GM21360 (cell line): ENCODE measurements around the gene RASSF10.

Source experiments
- ATAC-seq: cut with Tn5 transposase; IDR thresholded peaks from one replicate; pipeline ENCODE4 v1.9.1; 2021; ENCODE audit warnings: mild to moderate bottlenecking, moderate library complexity; ENCODE audit not compliant: unreplicated experiment

Gene RASSF10

DNA sequence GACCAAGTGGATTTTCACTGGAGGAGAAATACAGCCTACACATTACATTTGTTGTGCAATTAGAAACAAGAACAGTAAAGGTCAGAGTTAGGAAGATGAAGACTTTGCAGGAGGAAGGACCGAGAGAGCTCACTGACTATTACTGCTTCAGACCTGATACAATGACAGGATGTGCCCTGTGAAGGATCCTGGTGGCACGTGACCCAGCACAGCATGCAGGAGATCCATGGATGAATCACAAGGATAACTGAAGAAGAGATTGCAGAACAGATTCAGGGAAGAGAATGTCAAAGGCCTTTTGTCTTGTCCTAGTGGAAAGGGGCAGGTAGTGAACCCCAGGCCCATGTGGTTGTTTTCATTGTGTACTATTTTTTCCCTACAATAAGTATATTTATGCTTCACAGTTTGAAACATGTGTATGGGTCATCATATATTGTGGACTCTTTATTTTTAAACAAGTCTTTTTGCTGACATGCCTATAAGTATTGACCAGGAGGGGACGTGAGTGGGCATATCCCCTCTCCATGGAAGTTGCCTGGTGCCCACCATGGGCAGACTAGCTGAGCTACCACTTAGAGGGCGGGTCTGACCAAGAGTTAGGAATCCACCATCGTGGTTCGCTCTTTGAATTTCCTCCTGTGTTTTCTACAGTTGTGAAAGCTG is 44.3 kb downstream of the RASSF10 start:
- ATAC-seq, result no peak

DNA sequence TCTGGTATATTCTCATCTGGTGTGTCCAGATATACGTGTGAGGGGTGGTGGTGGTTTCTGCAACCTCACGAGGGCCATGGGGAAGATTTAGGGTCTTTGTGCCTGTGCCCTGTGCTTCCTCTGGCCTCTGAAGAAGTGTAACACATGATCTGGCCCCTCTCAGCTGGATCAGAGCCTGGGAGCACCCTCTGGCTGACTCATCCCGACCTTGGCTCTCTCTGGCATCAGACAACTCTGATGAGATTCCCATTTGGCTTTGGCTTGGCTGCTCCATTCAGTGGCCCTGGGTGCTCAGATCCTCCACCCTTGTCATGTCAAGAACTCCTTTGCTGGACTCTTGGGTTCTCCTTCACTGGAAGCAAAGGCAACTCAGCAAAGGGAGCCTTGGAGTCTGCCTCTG is 45.2 kb downstream of the RASSF10 start:
- no peak for ATAC-seq

DNA sequence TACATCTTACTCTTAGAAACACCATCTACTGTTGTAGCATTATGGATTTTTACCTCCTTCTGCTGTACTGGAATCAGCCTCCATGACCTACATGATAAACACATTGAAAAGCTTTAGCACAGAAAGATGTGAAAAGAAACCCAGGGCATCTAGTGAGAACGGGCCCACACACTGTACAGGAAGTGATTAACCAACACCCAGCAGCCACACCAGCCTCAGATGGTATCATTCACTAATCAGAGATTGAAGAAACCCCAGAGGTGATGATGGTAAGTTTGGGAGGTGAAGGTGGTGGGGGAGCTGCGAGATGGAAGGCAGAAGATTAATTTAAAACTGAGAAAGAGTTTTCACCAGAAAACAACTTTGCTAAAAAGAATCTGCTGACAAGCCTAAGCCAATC is 46.1 kb downstream of the RASSF10 start:
- no peak for ATAC-seq

DNA sequence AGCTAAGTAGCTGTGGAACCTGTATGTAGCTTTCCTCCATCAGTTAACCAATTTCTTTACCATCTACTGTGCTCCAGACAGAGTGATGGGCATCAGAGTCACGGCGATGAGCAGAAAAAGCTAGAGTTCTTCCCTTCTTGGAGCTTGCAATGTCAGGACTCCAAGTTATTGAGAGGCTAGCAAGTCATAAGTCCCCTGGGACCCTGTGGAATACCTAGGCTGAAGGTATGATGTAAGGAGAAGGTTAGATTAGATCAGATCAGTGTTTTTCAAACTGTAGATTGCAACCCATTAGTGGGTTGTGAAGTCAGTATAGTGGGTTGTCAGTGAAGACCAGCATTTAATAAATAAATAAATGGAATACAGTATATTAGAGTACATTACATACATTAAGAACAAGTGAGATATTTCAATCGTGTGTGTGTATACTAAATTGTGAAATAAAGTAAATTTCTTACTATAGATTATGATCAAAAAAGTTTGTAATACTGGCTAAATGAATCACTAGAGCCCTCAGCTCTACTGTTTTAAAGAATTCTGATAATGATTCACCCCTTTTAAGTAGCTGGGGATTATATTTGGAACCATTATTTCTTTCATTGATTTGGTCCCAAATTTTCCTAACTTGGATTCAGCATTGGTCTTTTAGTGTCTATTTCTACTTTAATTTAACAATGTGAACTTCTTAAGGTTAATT is 52.3 kb downstream of the RASSF10 start:
- ATAC-seq, result no peak
